A673 (cell line): ENCODE measurements around the gene BBS4. TPM values are rescaled to one million over a fixed set of nuclear protein-coding genes. Genes with fewer than 3 reads are reported as not detected.

ENCODE experiments used
- BruUV-seq: library from RNA; stranded (reverse); fragments of 400-500 nt; replicated peaks from 2 replicates; lab custom pipeline; 2021; lab: Mats Ljungman, UMichigan
- CTCF ChIA-PET: fragments of 300-600 bp; sonication (Branson Sonifier 250); formaldehyde crosslinking; loops from one replicate; lab custom pipeline; 2022; ENCODE audit warnings: antibody characterized with exemption; lab: Charles Lee
- POLR2A ChIA-PET: fragments of 300-600 bp; sonication (Branson Sonifier 250); formaldehyde crosslinking; loops from one replicate; lab custom pipeline; 2022; ENCODE audit warnings: antibody characterized with exemption; ENCODE audit not compliant: low non-redundant PET; lab: Charles Lee
- DNase-seq: peaks from one replicate; pipeline ENCODE4 v3.0.0-alpha.2; 2015; ENCODE audit warnings: low spot score
- H3K27ac ChIP-seq: fragments of 200-600 bp; sonication (generic); 2 replicates; pipeline ENCODE4 v1.5.1; 2016; ENCODE audit warnings: mixed run types, low read depth, mild to moderate bottlenecking, mixed read lengths, antibody characterized with exemption, low read length; ENCODE audit not compliant: poor library complexity, severe bottlenecking
- H3K27me3 ChIP-seq: fragments of 200-600 bp; sonication (generic); replicated peaks from 2 replicates; pipeline ENCODE4 v1.6.1; 2017; ENCODE audit warnings: mixed run types, low read depth, mild to moderate bottlenecking, mixed read lengths, antibody characterized with exemption, low read length; ENCODE audit not compliant: insufficient read depth, poor library complexity
- H3K36me3 ChIP-seq: fragments of 200-600 bp; sonication (generic); 2 replicates; pipeline ENCODE4 v1.6.1; 2016; ENCODE audit warnings: mixed run types, mild to moderate bottlenecking, mixed read lengths, antibody characterized with exemption, low read length; ENCODE audit not compliant: insufficient read depth, poor library complexity, severe bottlenecking
- H3K4me1 ChIP-seq: fragments of 200-600 bp; sonication (generic); 2 replicates; pipeline ENCODE4 v1.6.1; 2017; ENCODE audit warnings: mixed run types, mild to moderate bottlenecking, mixed read lengths, antibody characterized with exemption, low read length; ENCODE audit not compliant: insufficient read depth, poor library complexity, severe bottlenecking
- H3K4me3 ChIP-seq: fragments of 200-600 bp; sonication (generic); 2 replicates; pipeline ENCODE4 v1.5.1; 2016; ENCODE audit warnings: low read depth, mixed run types, mild to moderate bottlenecking, mixed read lengths, low read length; ENCODE audit not compliant: poor library complexity, severe bottlenecking
- H3K9me3 ChIP-seq: fragments of 200-600 bp; sonication (generic); 2 replicates; pipeline ENCODE4 v1.6.1; 2016; ENCODE audit warnings: mixed run types, low read depth, mild to moderate bottlenecking, mixed read lengths, antibody characterized with exemption, low read length; ENCODE audit not compliant: poor library complexity, severe bottlenecking
- CTCF ChIP-seq: fragments of 300-800, 200-600 bp; sonication (generic); conservative IDR thresholded peaks from 2 replicates; pipeline ENCODE4 v1.5.1; 2017; ENCODE audit warnings: low read depth, mild to moderate bottlenecking, antibody characterized with exemption, low read length, moderate library complexity, mixed read lengths
- EZH2 ChIP-seq: fragments of 200-600 bp; sonication (generic); IDR thresholded peaks from 2 replicates; pipeline ENCODE4 v1.6.1; 2017; ENCODE audit warnings: borderline replicate concordance, low read depth, mild to moderate bottlenecking, mixed read lengths, antibody characterized with exemption, low read length; ENCODE audit not compliant: poor library complexity, severe bottlenecking
- intact Hi-C: fragments of 100-400 bp; cut with micrococcal nuclease; formaldehyde crosslinking; loops from one replicate; pipeline ENCODE4 v1.10.0; 2022; ENCODE audit not compliant: unreplicated experiment
- total RNA-seq: library from RNA; stranded (reverse); gene quantifications from 2 replicates; pipeline ENCODE4 v1.2.3, GENCODE V29; 2021

The BBS4 gene
- total RNA-seq, 1 experiment from 2014 or later, result 22.9 TPM

DNA sequence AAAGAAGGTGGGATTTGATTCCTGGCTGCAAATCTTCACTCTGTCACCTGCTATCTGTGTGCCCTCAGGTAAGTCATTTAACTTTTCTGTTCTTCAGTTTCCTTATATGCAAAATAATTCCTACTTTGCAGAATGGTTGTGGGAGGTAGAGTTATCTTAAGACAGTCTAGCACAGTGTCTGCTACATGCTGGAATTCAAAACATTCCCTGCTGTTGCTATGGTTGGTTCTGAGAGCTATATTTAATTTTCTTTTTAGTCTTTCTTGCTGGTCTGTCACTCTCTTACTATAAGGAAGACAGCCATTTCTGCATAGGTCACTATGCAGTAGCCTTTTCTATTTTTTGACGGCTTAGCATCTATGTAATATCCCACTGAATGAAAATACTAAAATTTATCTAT lies 101.5 kb downstream of the BBS4 start:
- BruUV-seq, result no TSS peak
- POLR2A ChIA-PET, result no interaction called here
- intact Hi-C loops, result no loop called here

More for the DNA sequence above, 101.5 kb downstream of the BBS4 start:
- CTCF ChIA-PET, result no interaction called here
- TF ChIP-seq EZH2 (no peak), CTCF (no peak)
- no peak for DNase-seq
- H3K4me1 ChIP-seq, result peaks cover 7% of the 10 kb centered on the region
- no peaks in the 10 kb centered on the region for H3K36me3 ChIP-seq
- no peaks in the 10 kb centered on the region for H3K9me3 ChIP-seq
- H3K27ac ChIP-seq, result no peak overlapping the region
- no peak overlapping the region for H3K4me3 ChIP-seq
- no peaks in the 10 kb centered on the region for H3K27me3 ChIP-seq

Other genes with a start within 250 kb of the BBS4 start
- gene ARIH1, start 211.9 kb upstream of the BBS4 start, total RNA-seq, result 181 and 187 TPM in 2 replicates
- gene GOLGA6B, start 31.5 kb upstream of the BBS4 start, total RNA-seq, result 0.20 TPM in 1 of 2 replicates, not detected in the other
- not detected in 2 replicates for gene HIGD2B, start within 50 bp of the BBS4 start, total RNA-seq
- 42.2 and 48.4 TPM in 2 replicates for gene ADPGK, start 97.6 kb downstream of the BBS4 start, total RNA-seq